Neutrophil (primary cell): Measurements from ENCODE around the gene DLG4.
A peak's percentile ranks its signal among the peaks of the same experiment; 100 is the strongest.

Experiments
- H3K27ac ChIP-seq: fragments of 200-600 bp; sonication (generic); 2 replicates; pipeline ENCODE4 v1.5.1; 2016; ENCODE audit warnings: mild to moderate bottlenecking, moderate library complexity
- H3K27me3 ChIP-seq: fragments of 200-600 bp; sonication (generic); 2 replicates; pipeline ENCODE4 v1.6.0; 2016; ENCODE audit warnings: mild to moderate bottlenecking
- H3K36me3 ChIP-seq: fragments of 200-600 bp; sonication (generic); 2 replicates; pipeline ENCODE4 v1.5.1; 2017
- H3K4me1 ChIP-seq, 2 experiments: fragments of 200-600 bp in 1 of 2; sonication (generic) in 1 of 2; 1 replicate in 1 of 2; 2 replicates in 1 of 2; pipeline versions ENCODE4 v1.5.1 to v1.6.1; 2013 to 2016; ENCODE audit warnings: low read depth in 1 of 2, low read length in 1 of 2, mild to moderate bottlenecking in 1 of 2, moderate library complexity in 1 of 2; ENCODE audit not compliant: control insufficient read depth in 1 of 2, insufficient read depth in 1 of 2
- H3K4me3 ChIP-seq, 2 experiments: fragments of 200-600 bp in 1 of 2; sonication (generic) in 1 of 2; 1 replicate in 1 of 2; 2 replicates in 1 of 2; pipeline ENCODE4 v1.5.1; 2013 to 2016; ENCODE audit warnings: low read depth in 1 of 2, low read length in 1 of 2, mild to moderate bottlenecking in 1 of 2, moderate library complexity in 1 of 2
- H3K9me3 ChIP-seq: fragments of 200-600 bp; sonication (generic); 2 replicates; pipeline ENCODE4 v1.5.1; 2016
- CTCF ChIP-seq: fragments of 200-600 bp; sonication (generic); IDR thresholded peaks from 2 replicates; pipeline ENCODE4 v1.5.1; 2016; ENCODE audit warnings: antibody characterized with exemption

The DLG4 gene

GRCh38 chr17:7215652-7216180, 3.9 kb downstream of the DLG4 start:
- no peaks in the 10 kb centered on the region for H3K9me3 ChIP-seq
- H3K4me1 ChIP-seq = peaks cover 43 to 49% of the 10 kb centered on the region in 2 experiments
- H3K36me3 ChIP-seq = no peaks in the 10 kb centered on the region
- H3K27me3 ChIP-seq = peaks cover 17% of the 10 kb centered on the region
- no peak overlapping the region for H3K27ac ChIP-seq
- no peak overlapping the region for H3K4me3 ChIP-seq
- TF ChIP-seq CTCF = no peak

GRCh38 chr17:7215136-7215638, 4.4 kb downstream of the DLG4 start:
- H3K4me3 ChIP-seq = peak overlapping the region; percentile 56 to 76
- H3K9me3 ChIP-seq = no peaks in the 10 kb centered on the region
- H3K4me1 ChIP-seq = peaks cover 38 to 44% of the 10 kb centered on the region in 2 experiments
- TF ChIP-seq CTCF = no peak
- H3K27me3 ChIP-seq = peaks cover 17% of the 10 kb centered on the region
- H3K27ac ChIP-seq = peak overlapping the region; percentile 70
- H3K36me3 ChIP-seq = no peaks in the 10 kb centered on the region

DNA sequence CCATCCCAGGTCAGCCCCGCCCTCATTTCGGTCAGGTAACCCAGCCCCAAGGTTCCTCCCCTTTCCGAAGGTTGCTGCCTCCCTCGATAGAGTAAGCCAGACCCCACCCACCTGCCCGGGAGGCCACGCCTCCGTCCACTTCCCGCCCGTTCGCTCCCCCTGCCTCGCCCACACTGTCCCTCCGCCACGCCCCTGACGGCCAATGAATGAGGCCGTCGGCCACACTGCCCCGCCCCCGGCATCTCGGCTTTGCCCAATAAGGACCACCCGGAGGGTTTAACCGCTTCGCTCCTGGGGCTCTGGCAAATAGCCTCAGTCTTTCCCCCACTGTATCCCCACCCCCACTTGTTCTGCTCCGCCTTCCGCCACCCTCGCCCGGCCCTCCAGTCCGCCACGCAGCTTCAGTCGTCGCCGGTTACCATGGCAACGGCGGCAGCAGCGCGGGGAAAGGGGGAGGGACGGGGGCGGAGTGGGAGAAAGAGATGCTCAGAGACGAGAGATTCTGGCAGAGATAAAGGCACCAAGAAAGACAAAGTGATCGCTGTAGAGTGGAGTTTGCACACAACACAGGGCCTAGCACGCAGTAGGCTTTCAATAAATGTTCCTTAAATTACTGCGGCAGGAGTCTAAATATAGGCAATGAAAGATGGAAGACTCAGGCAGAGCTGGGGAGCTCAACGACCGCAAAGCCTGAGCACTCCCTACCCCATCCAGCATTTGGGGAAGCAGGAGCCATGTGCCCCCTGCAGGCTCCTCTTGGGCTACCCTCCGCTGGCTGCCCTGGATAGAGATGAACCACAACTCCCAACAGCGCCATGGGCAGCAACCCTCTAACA, 5.1 kb downstream of the DLG4 start:
- no peak for TF ChIP-seq CTCF
- Histone ChIP-seq H3K27ac (peak overlapping the region; percentile 70), H3K27me3 (peaks cover 17% of the 10 kb centered on the region), H3K4me1 (peaks cover 35 to 42% of the 10 kb centered on the region in 2 experiments), H3K36me3 (no peaks in the 10 kb centered on the region), H3K4me3 (peak overlapping the region; percentile 56 to 76), H3K9me3 (no peaks in the 10 kb centered on the region)

- peaks cover 17% of the 10 kb centered on the region for H3K27me3 ChIP-seq
- H3K4me1 ChIP-seq = peaks cover 31 to 37% of the 10 kb centered on the region in 2 experiments
- H3K4me3 ChIP-seq = peak overlapping the region; percentile 56 to 76
- peak overlapping the region; percentile 70 for H3K27ac ChIP-seq
- H3K9me3 ChIP-seq = no peaks in the 10 kb centered on the region
- TF ChIP-seq CTCF = no peak
- H3K36me3 ChIP-seq = no peaks in the 10 kb centered on the region
Observed at GRCh38 chr17:7213895-7214299, 5.7 kb downstream of the DLG4 start.

- no peak overlapping the region for H3K27ac ChIP-seq
- no peaks in the 10 kb centered on the region for H3K9me3 ChIP-seq
- H3K4me1 ChIP-seq = peaks cover 18 to 19% of the 10 kb centered on the region in 2 experiments
- H3K27me3 ChIP-seq = peaks cover 12% of the 10 kb centered on the region
- TF ChIP-seq CTCF = no peak
- H3K36me3 ChIP-seq = no peaks in the 10 kb centered on the region
- H3K4me3 ChIP-seq = no peak overlapping the region
Observed at GRCh38 chr17:7211491-7212273, 8.0 kb downstream of the DLG4 start.
